ENCODE measurements around the gene TEX2. TPM values are rescaled to one million over a fixed set of nuclear protein-coding genes. Genes with fewer than 3 reads are reported as not detected.

The TEX2 gene
- total RNA-seq, 1 experiment from 2014 or later: 20.2 TPM

GRCh38 chr17:64138441-64138840 lies 124.6 kb downstream of the TEX2 start:
- Mint-ChIP-seq H3K36me3 (ENCODE audit: insufficient read depth, unreplicated experiment) (no peaks in the 10 kb centered on the region), H3K4me3 (ENCODE audit: unreplicated experiment) (no peak overlapping the region), H3K9me3 (ENCODE audit: unreplicated experiment) (no peaks in the 10 kb centered on the region), H3K4me1 (ENCODE audit: low read depth, unreplicated experiment) (peaks cover 21% of the 10 kb centered on the region), H3K27me3 (ENCODE audit: insufficient read depth, unreplicated experiment) (no peaks in the 10 kb centered on the region), H3K27ac (ENCODE audit: unreplicated experiment) (no peak overlapping the region)
- no peaks in the 10 kb centered on the region for H3K36me3 ChIP-seq (ENCODE audit: control insufficient read depth, insufficient read depth, low read length)
- H3K9me3 ChIP-seq: no peaks in the 10 kb centered on the region
- no peak for TF ChIP-seq CTCF (IDR thresholded peaks at IDR 0.05; ENCODE audit: insufficient read depth in 1 of 2, low read depth in 1 of 2, low read length in 1 of 2, severe bottlenecking in 1 of 2, unreplicated experiment in 1 of 2)
- intact Hi-C loops (cut with micrococcal nuclease; ENCODE audit: unreplicated experiment): no loop called here
- no peaks in the 10 kb centered on the region for H3K27me3 ChIP-seq (replicated peaks; ENCODE audit: control insufficient read depth, insufficient read depth, low read length)
- ChIA-PET POLR2A (interaction anchor here (0.6 kb wide), 1 partner anchor 56 kb away, joined by 3 read pairs; no protein-coding TSS in a partner anchor), CTCF (no interaction called here)
- H3K4me3 ChIP-seq (ENCODE audit: low read depth, low read length): no peak overlapping the region
- H3K4me1 ChIP-seq: peaks cover 12% of the 10 kb centered on the region
- BruUV-seq (replicated peaks): no TSS peak
- no peak for DNase-seq

GRCh38 chr17:64135000-64135399 lies 128.1 kb downstream of the TEX2 start:
- Histone ChIP-seq H3K36me3 (ENCODE audit: control insufficient read depth, insufficient read depth, low read length) (no peaks in the 10 kb centered on the region), H3K4me3 (ENCODE audit: low read depth, low read length) (no peak overlapping the region), H3K27me3 (replicated peaks; ENCODE audit: control insufficient read depth, insufficient read depth, low read length) (no peaks in the 10 kb centered on the region), H3K4me1 (peaks cover 17% of the 10 kb centered on the region), H3K9me3 (no peaks in the 10 kb centered on the region)
- no peak for DNase-seq
- BruUV-seq (replicated peaks): no TSS peak
- no peak for TF ChIP-seq CTCF (IDR thresholded peaks at IDR 0.05; ENCODE audit: insufficient read depth in 1 of 2, low read depth in 1 of 2, low read length in 1 of 2, severe bottlenecking in 1 of 2, unreplicated experiment in 1 of 2)
- intact Hi-C loops (cut with micrococcal nuclease; ENCODE audit: unreplicated experiment): loop anchor here (5.0 kb wide), 1 partner anchor 282 kb away; no protein-coding TSS in a partner anchor
- CTCF ChIA-PET: interaction anchor here (1.8 to 4.1 kb wide), 3 partner anchors 72 to 156 kb away, joined by 13 to 277 read pairs (median 206); no protein-coding TSS in a partner anchor
- Mint-ChIP-seq H3K27me3 (ENCODE audit: insufficient read depth, unreplicated experiment) (no peaks in the 10 kb centered on the region), H3K9me3 (ENCODE audit: unreplicated experiment) (no peaks in the 10 kb centered on the region), H3K4me3 (ENCODE audit: unreplicated experiment) (no peak overlapping the region), H3K4me1 (ENCODE audit: low read depth, unreplicated experiment) (peaks cover 21% of the 10 kb centered on the region), H3K27ac (ENCODE audit: unreplicated experiment) (no peak overlapping the region), H3K36me3 (ENCODE audit: insufficient read depth, unreplicated experiment) (peaks cover 7% of the 10 kb centered on the region)
- POLR2A ChIA-PET: interaction anchor here (0.5 kb wide), 1 partner anchor 168 kb away, joined by 3 read pairs; no protein-coding TSS in a partner anchor

- no peak overlapping the region for H3K4me3 Mint-ChIP-seq (ENCODE audit: unreplicated experiment)
- H3K4me1 ChIP-seq: peaks cover 17% of the 10 kb centered on the region
- no TSS peak for BruUV-seq (replicated peaks)
Observed at GRCh38 chr17:64134216-64134970, 128.7 kb downstream of the TEX2 start.

More at GRCh38 chr17:64134216-64134970, 128.7 kb downstream of the TEX2 start:
- DNase-seq: no peak
- intact Hi-C loops (cut with micrococcal nuclease; ENCODE audit: unreplicated experiment): loop anchor here (5.0 kb wide), 1 partner anchor 283 kb away; no protein-coding TSS in a partner anchor
- TF ChIP-seq CTCF (IDR thresholded peaks at IDR 0.05; ENCODE audit: insufficient read depth in 1 of 2, low read depth in 1 of 2, low read length in 1 of 2, severe bottlenecking in 1 of 2, unreplicated experiment in 1 of 2): no peak
- Histone ChIP-seq H3K36me3 (ENCODE audit: control insufficient read depth, insufficient read depth, low read length) (no peaks in the 10 kb centered on the region), H3K9me3 (no peaks in the 10 kb centered on the region), H3K27me3 (replicated peaks; ENCODE audit: control insufficient read depth, insufficient read depth, low read length) (no peaks in the 10 kb centered on the region), H3K4me3 (ENCODE audit: low read depth, low read length) (no peak overlapping the region)
- ChIA-PET CTCF (interaction anchor here (0.6 to 4.1 kb wide), 36 partner anchors 8 to 365 kb away, joined by 3 to 277 read pairs (median 5); partner anchors contain the start of genes CSHL1, GH1 and ICAM2), POLR2A (interaction anchor here (0.5 to 1.2 kb wide), 4 partner anchors 11 to 169 kb away, joined by 3 to 17 read pairs (median 6); no protein-coding TSS in a partner anchor)
- peaks cover 9% of the 10 kb centered on the region for H3K36me3 Mint-ChIP-seq (ENCODE audit: insufficient read depth, unreplicated experiment)
- no peaks in the 10 kb centered on the region for H3K27me3 Mint-ChIP-seq (ENCODE audit: insufficient read depth, unreplicated experiment)
- H3K27ac Mint-ChIP-seq (ENCODE audit: unreplicated experiment): no peak overlapping the region
- H3K4me1 Mint-ChIP-seq (ENCODE audit: low read depth, unreplicated experiment): peaks cover 21% of the 10 kb centered on the region
- no peaks in the 10 kb centered on the region for H3K9me3 Mint-ChIP-seq (ENCODE audit: unreplicated experiment)
